ENCODE results near the gene SLC4A2.

Gene SLC4A2

DNA sequence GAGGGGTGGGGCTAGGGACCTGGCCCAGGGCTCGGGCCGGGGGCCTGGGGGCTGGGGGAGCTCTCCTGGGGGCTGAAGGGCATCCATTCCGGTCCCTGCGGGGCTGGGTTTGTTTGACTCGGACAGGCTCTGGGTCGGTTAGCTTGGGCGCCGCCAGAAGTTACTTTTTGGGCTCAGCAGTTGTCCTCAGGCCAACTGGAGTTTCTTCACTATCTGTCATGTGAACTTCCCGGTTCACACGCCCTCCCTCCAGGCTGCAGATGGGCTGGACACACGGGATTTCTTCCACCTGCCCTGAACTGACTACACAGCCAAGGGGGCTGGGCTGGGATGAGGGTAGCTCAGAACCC is 3.8 kb downstream of the SLC4A2 start:
- DNase-seq (ENCODE audit: low read depth, low spot score), result no peak

DNA sequence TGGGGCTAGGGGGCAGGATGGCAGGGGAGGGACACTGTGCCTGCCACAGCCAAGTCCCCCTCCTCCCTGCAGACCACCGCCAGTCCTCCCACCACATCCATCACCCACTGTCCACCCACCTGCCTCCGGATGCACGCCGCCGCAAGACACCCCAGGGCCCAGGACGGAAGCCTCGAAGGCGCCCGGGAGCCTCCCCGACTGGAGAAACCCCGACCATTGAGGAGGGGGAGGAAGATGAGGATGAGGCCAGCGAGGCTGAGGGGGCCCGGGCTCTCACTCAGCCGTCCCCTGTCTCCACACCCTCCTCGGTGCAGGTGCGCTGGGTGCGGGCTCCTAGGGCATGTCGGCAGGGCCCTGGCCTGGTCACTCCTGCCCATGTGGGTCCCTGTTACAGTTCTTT is 5.1 kb downstream of the SLC4A2 start:
- DNase-seq (ENCODE audit: low read depth, low spot score), result no peak

DNA sequence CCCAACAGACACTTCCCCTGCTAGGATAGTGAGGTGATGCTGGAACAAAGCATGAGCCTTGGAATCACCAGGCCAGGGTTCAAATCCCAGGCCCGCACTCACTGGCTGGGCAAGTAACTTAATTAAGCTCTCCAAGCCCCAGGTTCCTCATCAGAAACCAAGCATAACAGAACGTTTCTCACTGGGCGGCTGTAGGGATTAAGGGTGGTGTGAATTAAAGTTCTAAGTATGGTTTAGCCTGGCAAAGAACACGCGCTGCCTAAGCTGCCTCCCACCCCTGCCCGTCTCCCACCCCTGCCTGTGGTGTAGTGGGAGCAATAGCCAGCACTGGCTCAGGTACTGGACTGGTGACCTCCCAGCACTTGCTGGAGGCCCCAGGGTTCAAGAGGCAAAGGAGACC is 5.6 kb downstream of the SLC4A2 start:
- no peak for DNase-seq (ENCODE audit: low read depth, low spot score)

DNA sequence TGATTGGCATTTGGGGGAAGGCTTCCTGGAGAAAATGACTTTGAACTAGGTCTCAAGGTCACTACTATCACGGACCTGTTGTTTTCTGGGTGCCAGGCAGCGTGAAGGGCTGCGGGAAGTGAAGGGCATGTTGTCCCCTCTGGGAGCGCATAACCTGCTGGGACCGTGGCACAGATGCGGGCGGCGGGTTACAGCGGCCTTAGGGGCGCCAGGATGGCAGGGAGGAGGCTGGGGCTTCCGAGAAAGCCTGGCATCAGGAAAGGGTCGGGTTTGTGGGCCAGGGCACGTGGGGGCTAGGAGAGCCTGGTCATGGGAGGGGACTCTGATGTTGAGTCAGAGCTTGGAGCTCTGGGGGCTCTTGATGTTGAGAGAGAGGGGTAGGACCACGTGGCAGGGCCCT is 6.1 kb downstream of the SLC4A2 start:
- no peak for DNase-seq (ENCODE audit: low read depth, low spot score)

DNA sequence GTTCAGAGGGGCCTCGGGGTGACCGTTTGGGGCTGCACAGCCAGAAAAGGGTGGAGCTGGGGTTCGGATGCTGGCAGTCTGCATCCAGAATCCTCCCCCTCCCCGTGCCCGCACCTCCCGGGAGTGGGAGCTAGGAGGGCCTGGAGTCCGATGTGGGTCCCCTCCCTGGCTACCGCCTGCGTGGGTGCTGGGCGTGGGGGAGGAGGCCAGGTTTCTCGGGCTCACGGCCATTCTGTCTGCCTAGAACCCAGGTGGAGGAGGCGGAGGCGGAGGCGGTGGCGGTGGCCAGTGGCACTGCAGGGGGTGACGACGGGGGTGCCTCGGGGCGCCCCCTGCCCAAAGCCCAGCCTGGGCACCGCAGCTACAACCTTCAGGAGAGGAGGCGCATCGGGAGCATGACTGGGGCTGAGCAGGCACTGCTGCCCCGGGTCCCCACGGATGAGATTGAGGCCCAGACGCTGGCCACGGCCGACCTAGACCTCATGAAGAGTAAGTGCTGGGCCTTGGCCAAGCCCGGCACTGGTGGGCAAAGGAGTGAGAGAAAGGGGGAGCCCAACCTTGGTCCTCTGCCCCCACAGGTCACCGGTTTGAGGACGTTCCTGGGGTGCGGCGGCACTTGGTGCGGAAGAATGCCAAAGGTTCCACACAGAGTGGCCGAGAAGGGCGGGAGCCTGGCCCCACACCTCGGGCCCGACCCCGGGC is 7.0 kb downstream of the SLC4A2 start:
- no peak for DNase-seq (ENCODE audit: low read depth, low spot score)

DNA sequence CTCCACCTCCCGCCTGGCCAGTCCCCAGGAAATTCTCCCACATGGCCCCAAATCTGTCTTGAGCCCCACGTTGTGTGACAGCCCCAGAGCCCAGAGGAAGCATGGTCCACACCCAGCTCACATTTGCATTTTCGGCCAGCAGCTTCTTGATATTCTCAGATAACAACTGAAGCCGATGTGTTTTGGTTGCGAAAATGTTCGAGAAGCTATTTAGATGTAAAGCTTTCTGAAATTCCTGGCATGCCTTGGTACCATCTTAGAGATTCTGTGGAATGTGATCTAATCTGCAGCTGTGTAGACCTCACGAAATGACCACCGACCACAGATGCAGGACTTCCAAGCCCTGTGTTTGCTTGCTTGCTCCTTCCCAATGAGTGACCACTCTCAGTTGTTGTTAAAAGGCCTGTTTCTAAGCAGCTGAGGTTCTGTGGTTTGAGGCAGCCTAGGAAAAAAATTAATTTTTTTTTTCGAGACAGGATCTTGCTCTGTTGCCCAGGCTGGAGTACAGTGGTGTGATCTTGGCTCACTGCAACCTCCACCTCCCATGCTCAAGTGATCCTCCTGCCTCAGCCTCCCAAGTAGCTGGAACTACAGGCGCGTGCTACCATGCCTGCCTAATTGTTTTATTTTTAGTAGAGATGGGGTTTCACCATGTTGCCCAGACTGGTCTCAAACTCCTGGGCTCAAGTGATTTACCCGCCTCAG is 8.8 kb downstream of the SLC4A2 start:
- no peak for DNase-seq (ENCODE audit: low read depth, low spot score)

DNA sequence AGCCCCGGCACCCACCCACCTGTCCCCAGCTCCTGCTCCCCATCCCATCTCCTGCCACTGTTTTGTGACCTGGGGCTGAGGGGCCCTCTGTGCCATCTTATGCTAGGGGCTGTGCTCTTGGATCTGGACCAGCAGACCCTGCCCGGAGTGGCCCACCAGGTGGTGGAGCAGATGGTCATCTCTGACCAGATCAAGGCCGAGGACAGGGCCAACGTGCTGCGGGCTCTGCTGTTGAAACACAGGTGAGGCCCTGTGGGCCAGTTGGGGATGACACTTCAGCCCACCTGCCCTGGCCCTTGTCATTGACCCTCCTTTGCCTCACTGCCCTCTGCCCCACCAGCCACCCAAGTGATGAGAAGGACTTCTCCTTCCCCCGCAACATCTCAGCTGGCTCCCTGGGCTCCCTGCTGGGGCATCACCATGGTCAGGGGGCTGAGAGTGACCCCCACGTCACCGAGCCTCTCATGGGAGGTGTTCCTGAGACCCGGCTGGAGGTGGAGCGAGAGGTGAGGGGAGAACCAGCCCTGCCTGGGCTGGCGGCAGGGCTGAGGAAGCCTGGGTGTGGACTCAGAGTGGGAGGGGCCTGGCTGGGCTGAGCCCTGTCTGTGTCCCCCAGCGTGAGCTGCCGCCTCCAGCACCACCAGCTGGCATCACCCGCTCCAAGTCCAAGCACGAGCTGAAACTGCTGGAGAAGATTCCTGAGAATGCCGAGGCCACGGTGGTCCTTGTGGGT is 10.6 kb downstream of the SLC4A2 start:
- DNase-seq (ENCODE audit: low read depth, low spot score), result no peak

DNA sequence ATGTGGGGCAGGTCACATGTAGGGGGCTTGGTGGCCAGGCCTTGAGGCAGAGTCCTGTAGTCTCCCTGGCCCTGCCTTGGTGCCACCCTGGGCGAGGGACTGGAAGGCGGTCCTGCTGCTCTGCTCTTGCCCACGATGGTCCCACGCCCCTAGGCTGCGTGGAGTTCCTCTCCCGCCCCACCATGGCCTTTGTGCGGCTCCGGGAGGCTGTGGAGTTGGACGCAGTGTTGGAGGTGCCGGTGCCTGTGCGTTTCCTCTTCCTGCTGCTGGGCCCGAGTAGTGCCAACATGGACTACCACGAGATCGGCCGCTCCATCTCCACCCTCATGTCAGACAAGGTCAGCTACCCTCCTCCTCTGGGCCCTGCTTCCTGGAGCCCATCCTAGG is 11.2 kb downstream of the SLC4A2 start:
- DNase-seq (ENCODE audit: low read depth, low spot score), result no peak

DNA sequence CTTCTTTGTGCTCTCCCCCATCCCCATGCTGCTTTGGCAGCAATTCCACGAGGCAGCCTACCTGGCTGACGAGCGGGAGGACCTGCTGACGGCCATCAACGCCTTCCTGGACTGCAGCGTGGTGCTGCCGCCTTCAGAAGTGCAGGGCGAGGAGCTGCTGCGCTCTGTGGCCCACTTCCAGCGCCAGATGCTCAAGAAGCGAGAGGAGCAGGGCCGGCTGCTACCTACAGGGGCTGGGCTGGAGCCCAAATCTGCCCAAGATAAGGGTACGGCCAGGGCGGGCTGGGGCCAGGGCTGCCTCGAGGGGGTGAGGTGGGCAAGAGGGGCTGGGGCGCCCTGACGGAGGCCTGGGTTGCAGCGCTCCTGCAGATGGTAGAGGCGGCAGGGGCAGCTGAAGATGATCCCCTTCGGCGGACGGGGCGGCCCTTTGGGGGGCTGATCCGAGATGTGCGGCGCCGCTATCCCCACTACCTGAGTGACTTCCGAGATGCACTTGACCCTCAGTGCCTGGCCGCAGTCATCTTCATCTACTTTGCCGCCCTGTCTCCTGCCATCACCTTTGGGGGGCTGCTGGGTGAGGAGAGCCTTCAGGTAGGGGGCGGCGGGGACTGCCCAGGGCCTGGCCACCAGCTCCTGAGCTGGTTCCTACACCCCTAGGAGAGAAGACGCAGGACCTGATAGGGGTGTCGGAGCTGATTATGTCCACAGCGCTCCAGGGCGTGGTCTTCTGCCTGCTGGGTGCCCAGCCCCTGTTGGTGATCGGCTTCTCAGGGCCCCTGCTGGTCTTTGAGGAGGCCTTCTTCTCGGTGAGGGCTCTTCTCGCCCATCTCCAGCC is 11.9 kb downstream of the SLC4A2 start:
- no peak for DNase-seq (ENCODE audit: low read depth, low spot score)

DNA sequence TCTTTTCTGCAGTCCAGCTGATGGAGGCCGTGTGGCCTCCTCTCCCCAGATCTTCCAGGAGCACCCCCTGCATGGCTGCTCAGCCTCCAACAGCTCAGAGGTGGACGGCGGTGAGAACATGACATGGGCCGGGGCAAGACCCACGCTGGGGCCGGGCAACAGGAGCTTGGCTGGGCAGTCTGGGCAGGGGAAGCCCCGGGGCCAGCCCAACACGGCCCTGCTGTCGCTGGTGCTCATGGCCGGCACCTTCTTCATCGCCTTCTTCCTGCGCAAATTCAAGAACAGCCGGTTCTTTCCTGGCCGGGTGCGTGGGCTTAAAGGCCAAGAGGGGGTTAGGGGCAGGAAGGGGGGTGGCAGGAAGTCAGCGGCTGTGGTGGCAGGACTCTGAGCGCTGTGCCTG is 14.6 kb downstream of the SLC4A2 start:
- DNase-seq (ENCODE audit: low read depth, low spot score), result no peak

DNA sequence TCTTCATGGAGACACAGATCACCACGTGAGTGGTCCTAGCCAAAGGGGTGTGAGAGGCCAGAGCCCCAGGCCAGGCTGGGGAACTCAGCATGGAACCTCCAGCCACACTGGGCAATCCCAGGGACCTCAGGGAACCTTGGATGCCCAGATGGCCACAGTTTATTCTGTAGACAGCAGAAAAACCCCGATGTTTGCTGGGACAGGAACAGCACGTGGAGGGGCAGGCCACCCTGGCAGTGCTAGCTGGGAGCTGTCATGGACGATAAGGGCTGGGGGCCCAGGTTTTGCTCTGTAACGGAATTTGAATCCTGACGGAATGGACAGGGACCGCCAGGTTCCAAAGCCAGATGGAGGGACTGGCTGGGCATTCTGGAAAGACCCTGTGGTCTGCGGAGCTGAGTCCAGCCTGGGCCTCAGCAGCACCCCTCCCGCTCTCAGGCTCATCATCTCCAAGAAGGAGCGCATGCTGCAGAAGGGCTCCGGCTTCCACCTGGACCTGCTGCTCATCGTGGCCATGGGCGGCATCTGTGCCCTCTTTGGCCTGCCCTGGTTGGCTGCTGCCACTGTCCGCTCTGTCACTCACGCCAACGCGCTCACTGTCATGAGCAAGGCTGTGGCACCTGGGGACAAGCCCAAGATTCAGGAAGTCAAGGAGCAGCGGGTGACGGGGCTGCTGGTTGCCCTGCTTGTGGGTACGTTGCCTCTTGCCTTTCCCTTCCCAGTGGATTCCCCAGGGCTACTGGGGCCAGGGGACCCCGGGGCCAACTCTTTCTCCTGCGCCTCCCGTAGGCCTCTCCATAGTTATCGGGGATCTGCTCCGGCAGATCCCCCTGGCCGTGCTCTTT is 15.7 kb downstream of the SLC4A2 start:
- no peak for DNase-seq (ENCODE audit: low read depth, low spot score)

DNA sequence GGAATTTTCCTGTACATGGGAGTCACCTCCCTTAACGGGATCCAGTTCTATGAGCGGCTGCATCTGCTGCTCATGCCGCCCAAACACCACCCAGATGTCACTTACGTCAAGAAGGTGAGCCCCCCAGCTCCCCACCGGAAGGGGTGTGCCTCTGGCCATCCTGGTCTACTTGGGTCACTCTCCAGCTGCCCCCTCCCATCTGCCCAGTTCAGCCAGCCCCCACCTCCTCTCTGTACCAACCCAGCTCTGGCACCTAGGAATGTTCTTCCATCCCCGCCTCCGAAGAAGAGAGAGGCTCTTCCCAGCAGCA is 16.2 kb downstream of the SLC4A2 start:
- DNase-seq (ENCODE audit: low read depth, low spot score), result no peak

DNA sequence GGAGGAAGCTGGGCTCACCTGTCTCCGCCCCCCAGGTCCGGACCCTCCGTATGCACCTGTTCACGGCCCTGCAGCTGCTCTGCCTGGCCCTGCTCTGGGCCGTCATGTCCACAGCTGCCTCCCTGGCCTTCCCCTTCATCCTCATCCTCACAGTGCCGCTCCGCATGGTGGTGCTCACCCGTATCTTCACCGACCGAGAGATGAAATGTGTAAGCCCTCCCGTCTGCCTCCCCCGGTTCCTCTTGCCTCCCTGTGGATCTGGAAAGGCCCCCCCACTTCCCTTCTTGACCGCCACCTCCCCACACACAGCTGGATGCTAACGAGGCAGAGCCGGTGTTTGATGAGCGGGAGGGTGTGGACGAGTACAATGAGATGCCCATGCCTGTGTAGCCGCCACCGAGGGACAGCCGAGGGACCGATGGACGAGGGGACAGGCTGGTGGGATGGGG is 16.6 kb downstream of the SLC4A2 start:
- DNase-seq (ENCODE audit: low read depth, low spot score), result no peak

DNA sequence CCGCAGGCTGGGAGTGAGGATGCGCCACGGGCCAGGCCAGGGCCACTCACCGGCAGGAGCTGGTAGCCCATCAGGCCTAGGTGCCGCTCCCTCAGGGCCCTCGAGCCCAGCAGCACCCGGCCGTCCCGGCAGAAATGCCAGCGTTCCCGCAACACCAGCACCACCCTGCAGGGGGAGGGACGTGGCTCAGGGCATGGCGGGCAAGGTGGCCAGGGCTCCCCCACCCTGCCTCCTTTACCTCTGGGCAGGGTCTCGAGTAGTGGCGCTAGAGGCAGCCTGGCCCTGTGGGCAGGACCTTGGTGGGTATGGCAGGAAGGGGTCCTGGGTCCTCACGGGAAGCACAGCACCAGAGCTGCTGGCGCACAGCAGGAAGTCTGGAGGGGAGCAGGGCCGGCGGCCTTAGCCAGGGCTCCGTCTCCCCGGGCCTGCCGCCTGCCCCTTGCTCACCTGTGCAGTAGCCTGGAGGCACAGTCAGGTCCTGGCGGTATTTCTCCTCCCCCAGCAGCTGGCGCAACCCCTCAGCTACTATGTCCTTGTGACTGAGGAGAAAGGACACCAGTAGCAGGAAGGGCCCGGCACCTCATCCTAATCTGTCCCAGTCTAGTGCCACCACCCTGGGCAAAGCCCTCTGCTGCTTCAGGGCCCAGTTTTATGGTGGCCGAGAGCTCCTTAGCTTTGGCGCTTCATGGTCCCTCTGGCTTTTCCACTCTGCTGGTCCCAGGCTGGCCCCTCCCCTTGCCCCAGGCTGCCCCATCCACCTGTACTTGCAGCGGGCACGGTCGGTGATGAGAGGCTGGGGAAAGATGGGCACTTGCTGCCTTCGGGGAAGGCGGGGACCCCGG is 17.7 kb downstream of the SLC4A2 start:
- DNase-seq (ENCODE audit: low read depth, low spot score), result no peak

DNA sequence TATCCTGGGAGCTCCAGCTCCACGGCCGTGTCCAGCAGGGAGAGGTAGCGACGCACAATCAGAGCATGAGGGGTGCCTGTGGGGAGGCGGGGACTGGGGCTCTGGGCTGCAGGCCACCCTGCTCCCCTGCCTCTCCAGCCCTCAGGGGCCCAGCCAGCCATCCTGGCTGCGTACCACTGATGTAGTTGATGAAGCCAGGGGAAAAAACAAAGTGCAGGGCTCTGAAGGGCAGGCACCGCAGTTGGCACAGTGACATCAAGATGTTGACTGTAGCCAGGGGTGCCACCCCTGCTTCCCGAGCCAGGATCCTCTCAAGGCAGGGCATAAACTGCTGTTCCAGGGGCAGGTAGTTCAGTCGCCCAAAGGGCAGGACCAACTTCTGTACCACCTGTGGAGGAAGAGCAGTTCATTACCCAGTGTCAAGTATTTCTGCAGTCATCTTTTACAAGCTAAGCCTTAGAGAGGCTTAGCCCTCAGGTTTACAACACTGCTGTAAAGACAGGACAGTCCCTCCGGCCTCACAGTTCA is 18.4 kb downstream of the SLC4A2 start:
- DNase-seq (ENCODE audit: low read depth, low spot score), result no peak

DNA sequence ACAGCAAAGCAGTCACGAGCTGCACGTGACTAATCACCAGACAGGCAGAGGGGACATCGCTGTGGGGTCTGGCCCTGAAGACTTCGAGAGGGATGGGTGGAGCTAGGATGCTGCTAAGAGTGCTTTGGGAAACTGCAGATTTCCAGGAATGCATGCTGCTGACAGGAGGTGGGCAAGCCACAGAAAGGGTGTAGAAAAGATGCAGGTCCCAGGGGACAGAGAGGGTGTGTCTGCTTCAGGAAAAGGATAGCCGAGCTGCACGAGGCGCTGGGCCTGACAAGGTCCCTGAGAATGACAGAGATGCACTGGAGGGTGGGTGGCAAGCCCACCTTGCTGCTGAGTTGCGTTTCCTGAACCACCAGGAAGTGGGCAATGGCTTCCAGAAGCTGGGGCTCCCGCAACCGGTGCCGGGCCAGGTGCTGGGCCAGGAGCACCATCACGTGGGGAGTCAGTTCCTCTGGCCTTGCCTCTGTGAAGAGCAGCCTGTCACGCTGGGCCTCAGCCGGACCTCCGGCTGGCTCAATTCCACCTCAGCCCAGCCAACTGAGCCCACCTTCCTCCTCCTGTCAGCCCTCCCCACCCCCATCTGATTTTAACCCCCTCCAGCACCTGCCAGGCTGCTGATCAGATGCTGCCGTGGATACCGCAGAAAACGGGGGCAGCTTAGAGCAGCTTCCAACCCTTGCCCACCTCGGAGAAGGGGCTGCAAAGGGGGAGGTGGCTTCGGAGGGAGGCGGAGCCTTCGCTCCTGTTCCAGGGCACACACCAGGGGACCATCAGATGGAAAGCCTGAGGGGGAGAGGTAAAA is 19.0 kb downstream of the SLC4A2 start:
- no peak for DNase-seq (ENCODE audit: low read depth, low spot score)

DNA sequence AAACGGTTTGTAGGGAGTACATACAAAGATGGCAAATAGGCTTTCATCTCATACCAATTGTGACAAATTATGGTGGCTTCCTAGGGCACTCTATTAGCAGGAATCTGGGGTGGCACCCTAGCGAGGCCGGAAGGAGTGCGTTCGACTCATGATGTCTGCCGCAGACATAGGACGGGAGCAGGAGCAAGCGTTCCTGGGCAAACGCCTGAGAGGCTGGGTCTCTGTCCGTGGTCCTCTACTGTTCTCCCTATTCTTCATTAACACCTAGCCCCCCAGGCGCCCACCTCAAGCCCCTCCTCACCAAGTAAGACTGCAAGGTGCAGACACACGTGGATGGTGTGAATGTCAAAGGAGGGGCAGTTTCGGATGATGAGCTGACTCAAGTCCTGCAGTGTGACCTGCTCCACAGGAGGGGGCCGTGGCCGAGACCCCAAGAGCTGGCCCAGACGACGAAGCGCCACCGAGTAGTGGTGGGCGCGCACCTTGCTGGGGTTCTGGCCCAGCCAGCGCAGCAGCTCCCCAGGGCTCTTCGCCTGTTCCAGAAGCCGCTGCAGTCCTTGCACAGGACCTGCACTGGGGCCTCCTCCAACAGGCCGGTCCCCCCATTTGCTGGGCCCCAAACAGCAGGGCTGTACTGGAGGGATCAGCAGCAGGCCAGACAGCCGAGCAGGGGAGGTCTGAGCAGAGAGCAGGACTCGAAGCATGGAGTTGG is 20.0 kb downstream of the SLC4A2 start:
- no peak for DNase-seq (ENCODE audit: low read depth, low spot score)

DNA sequence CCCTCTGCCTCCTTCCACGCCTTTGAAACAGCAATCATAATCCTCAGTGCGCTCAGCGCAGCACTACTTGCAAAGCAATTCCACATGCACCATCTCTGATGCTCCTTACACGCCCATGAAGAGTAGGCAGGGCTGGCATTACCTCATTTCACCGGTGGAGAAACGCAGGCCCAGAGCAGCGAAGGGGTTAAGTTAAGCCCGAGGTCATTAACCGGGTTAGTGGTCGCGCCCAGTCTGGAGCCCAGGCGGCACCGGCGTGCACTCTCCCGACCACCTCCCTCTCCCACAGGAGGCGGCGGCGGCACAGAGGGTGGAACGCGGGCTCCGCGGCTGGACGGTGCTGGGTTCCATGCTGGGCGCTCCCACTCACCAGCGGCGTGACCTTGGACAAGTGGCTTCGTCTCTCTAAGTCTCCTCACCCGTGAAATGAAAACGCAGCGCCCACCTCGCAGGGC is 20.7 kb downstream of the SLC4A2 start:
- DNase-seq (ENCODE audit: low read depth, low spot score), result no peak
